ENCODE measurements around the gene MKX.
A peak's percentile ranks its signal among the peaks of the same experiment; 100 is the strongest.

The MKX gene, protein sequence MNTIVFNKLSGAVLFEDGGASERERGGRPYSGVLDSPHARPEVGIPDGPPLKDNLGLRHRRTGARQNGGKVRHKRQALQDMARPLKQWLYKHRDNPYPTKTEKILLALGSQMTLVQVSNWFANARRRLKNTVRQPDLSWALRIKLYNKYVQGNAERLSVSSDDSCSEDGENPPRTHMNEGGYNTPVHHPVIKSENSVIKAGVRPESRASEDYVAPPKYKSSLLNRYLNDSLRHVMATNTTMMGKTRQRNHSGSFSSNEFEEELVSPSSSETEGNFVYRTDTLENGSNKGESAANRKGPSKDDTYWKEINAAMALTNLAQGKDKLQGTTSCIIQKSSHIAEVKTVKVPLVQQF

DNA sequence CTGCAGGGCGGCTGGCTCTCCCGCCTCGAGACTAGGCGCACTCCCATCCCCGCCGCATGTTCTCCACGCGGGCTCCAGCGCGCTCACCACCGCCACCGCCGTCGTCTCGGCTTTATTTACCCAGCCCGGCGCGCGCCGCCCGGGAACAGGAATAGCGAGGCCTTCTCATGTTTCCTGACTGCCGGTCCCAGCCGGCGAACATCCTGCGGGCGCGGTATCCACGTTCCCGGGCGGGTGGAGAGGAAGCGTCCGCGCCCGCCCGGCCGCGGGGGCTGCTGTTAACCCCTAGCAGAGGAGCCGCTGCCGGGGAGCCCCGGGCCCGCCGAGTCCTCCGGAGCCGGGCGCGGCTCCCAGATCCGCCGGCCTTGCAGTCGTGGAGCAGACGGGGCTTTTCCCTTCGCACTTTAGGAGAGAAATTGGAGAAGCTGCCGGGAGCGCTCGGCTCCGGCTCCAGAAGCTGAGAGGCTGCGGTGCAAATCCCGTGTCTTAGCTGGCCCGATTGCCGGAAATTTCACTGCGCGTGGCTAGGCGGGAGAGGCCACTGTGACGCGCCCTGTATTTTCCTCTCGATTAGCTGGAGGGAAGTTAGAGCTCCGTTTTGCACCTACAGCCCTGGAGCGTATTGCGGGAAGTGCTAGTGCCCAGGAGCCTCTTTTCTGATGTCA lies at the start of gene MKX:
TSS of gene MKX (minus strand) at position 88 of the 665 bp plus-strand sequence. CDS start 2,404 bp downstream, outside the sequence.
- TF ChIP-seq, protein P1, sequence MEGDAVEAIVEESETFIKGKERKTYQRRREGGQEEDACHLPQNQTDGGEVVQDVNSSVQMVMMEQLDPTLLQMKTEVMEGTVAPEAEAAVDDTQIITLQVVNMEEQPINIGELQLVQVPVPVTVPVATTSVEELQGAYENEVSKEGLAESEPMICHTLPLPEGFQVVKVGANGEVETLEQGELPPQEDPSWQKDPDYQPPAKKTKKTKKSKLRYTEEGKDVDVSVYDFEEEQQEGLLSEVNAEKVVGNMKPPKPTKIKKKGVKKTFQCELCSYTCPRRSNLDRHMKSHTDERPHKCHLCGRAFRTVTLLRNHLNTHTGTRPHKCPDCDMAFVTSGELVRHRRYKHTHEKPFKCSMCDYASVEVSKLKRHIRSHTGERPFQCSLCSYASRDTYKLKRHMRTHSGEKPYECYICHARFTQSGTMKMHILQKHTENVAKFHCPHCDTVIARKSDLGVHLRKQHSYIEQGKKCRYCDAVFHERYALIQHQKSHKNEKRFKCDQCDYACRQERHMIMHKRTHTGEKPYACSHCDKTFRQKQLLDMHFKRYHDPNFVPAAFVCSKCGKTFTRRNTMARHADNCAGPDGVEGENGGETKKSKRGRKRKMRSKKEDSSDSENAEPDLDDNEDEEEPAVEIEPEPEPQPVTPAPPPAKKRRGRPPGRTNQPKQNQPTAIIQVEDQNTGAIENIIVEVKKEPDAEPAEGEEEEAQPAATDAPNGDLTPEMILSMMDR (IDR thresholded peaks at IDR 0.05; ENCODE audit: low read depth, low read length, missing control alignments) = no peak
- in situ Hi-C loops (cut with HindIII; ENCODE audit: low sequenced_read_pairs) = no loop called here
- DNase-seq (ENCODE audit: low read depth) = no peak
- H3K4me3 ChIP-seq (ENCODE audit: low read depth, low read length) = peak within 1 kb of the TSS; percentile 45

DNA sequence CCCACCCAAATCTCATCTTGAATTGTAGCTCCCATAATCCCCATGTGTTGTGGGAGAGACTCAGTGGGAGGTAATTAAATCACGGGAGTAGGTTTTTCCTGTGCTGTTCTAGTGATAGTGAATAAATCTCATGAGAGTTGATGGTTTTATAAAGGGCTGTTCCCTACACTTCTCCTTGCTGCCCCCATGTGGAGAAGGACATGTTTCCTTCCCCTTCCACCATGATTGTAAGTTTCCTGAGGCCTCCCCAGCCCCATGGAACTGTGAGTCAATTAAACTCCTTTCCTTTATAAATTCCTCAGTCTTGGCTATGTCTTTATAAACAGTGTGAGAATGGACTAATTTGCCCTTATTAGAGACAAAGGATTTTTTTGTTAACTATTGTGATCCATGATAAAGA lies 48.5 kb upstream of the MKX start:
- DNase-seq (ENCODE audit: low read depth) = no peak
- in situ Hi-C loops (cut with HindIII; ENCODE audit: low sequenced_read_pairs) = no loop called here
- H3K4me3 ChIP-seq (ENCODE audit: low read depth, low read length) = no peak overlapping the region
- TF ChIP-seq, protein P1 (IDR thresholded peaks at IDR 0.05; ENCODE audit: low read depth, low read length, missing control alignments) = no peak

DNA sequence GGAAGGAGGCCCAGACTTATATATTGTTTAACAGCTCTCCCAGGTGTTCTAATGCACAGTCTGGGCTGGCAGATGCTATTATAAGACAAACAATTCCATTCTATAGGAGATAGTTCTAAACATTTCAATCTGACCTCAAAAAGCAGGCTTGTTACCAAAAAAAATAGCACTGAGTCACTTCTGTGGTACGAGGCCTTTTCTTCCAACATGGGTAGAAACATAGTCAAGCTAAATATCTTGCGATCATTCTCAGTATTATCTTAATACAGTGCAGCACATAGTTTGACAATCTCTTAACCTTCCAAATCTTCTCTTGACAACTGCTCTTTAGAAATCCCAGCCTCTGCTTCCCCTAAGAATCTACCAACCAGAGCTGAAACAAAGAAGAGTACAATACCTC lies 46.6 kb upstream of the MKX start:
- in situ Hi-C loops (cut with HindIII; ENCODE audit: low sequenced_read_pairs) = no loop called here

DNA sequence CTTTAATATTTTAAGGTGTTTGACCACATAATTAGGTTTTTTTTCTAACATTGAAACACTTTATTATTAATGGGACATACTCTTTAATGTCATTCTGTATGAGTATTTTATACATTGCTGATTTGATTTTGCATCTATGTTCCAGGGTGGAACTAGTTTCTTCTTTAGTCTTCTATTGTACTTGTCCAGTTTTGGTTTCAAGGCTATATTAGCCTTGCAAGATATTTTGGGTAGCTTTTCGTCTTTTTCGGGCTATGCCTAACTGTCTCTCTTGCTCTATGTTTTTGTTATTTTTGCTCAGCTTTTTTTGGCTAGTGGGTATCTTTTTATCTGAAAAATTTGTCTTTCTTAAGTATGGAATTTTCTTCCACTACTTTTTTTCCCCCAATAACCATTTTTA lies 38.7 kb upstream of the MKX start:
- TF ChIP-seq, protein P1 (IDR thresholded peaks at IDR 0.05; ENCODE audit: low read depth, low read length, missing control alignments) = no peak
- DNase-seq (ENCODE audit: low read depth) = no peak
- in situ Hi-C loops (cut with HindIII; ENCODE audit: low sequenced_read_pairs) = no loop called here
- no peak overlapping the region for H3K4me3 ChIP-seq (ENCODE audit: low read depth, low read length)

More for the DNA sequence above, 46.6 kb upstream of the MKX start:
- no peak overlapping the region for H3K4me3 ChIP-seq (ENCODE audit: low read depth, low read length)
- DNase-seq (ENCODE audit: low read depth) = peak; percentile 9
- TF ChIP-seq, protein P1 (IDR thresholded peaks at IDR 0.05; ENCODE audit: low read depth, low read length, missing control alignments) = no peak

DNA sequence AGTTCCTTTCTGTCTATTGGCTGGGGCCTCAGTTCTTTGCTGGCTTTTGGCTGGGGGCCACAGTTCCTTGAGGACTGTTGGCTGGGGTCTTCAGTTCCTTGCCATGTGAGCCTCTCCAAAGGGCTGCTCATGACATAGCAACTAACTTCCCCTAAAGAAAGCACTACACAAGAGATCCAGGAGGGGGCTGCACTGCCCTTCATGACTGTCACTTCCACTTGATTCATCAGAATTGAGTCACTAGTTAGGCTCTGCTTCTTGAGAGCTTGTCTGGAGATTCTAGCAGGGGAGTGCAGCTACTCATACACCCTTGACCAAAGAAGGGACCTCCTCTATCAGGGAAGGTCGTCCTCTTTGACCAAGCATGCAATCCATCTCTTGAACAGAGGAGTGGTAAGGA lies 38.0 kb upstream of the MKX start:
- TF ChIP-seq, protein P1 (IDR thresholded peaks at IDR 0.05; ENCODE audit: low read depth, low read length, missing control alignments) = peak; percentile 64
- DNase-seq (ENCODE audit: low read depth) = peak; percentile 45

DNA sequence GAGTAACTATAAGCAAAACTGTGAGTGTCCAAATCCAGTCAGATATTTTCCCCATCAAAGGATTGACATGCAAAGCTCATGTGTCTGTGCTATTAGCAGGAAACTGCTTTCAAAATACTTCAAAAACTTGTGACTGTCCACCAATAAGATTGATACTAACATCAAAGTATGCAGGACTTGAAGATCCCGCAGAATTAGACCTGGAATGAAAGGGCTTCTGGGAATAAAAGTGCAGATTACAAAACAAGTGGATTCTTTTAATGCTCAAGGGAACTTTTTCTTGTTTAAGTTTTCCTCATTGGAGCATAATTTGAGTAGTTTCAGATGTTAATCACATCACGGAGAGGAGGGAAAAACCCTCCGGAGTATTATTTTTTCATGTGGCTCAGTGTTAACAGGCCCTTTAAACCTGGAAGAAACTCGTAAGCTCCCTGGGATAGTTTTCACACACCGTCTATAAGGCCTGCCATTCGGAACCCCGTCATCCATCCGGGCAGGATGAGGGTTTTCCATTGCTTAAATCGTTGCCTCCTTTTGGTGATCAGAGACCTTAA lies 33.9 kb upstream of the MKX start:
- in situ Hi-C loops (cut with HindIII; ENCODE audit: low sequenced_read_pairs) = no loop called here
- no peak for DNase-seq (ENCODE audit: low read depth)
- no peak overlapping the region for H3K4me3 ChIP-seq (ENCODE audit: low read depth, low read length)
- TF ChIP-seq, protein P1 (IDR thresholded peaks at IDR 0.05; ENCODE audit: low read depth, low read length, missing control alignments) = no peak

More for the DNA sequence above, 38.0 kb upstream of the MKX start:
- no peak overlapping the region for H3K4me3 ChIP-seq (ENCODE audit: low read depth, low read length)
- in situ Hi-C loops (cut with HindIII; ENCODE audit: low sequenced_read_pairs) = no loop called here
